ENCODE measurements around the gene HS6ST3.

HS6ST3 gene

GRCh38 chr13:96783511-96783910 is 693.6 kb downstream of the HS6ST3 start:
- Histone ChIP-seq H4K20me1 (ENCODE audit: insufficient read depth, low read length) (no peaks in the 10 kb centered on the region), H3K27me3 (ENCODE audit: low read depth, low read length) (no peaks in the 10 kb centered on the region), H3K27ac (ENCODE audit: low read length) (no peak overlapping the region), H3K4me2 (ENCODE audit: low read length) (no peak overlapping the region), H3K79me2 (ENCODE audit: low read length) (no peaks in the 10 kb centered on the region), H2AFZ (ENCODE audit: low read depth, low read length) (no peak overlapping the region), H3K4me1 (ENCODE audit: low read length) (no peaks in the 10 kb centered on the region), H3K9me3 (ENCODE audit: insufficient read depth, low read length) (no peaks in the 10 kb centered on the region), H3K4me3 (ENCODE audit: low read length) (no peak overlapping the region), H3K36me3 (replicated peaks; ENCODE audit: low read depth, low read length) (no peaks in the 10 kb centered on the region), H3K9ac (ENCODE audit: low read length) (no peak overlapping the region)
- TF ChIP-seq CTCF (IDR thresholded peaks at IDR 0.05; ENCODE audit: low read depth, low read length): no peak
- no peak for TF ChIP-seq EZH2phosphoT487 (IDR thresholded peaks at IDR 0.05; ENCODE audit: low read depth)

DNA sequence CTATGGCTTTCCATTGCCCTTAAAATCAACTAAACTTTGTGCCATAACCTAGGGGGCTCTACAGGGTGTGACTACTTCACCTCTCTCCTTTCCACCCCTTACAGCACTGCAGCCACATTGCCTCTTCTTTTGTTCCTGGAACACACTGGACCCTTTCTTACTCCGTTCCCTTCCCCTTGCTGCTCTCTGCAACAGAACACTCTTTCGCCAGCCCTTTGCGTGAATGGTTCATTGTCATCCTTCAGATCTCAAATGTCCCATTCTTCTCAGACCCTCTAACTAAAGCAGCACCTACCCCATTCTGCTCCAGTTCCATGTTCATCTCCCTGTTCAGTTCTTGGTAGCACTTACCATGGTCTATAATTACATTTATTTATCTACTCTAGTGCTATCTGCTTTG is 696.1 kb downstream of the HS6ST3 start:
- no peaks in the 10 kb centered on the region for H3K27me3 ChIP-seq (ENCODE audit: low read depth, low read length)

GRCh38 chr13:96792188-96792587 is 702.3 kb downstream of the HS6ST3 start:
- Histone ChIP-seq H3K9me3 (ENCODE audit: insufficient read depth, low read length) (no peaks in the 10 kb centered on the region), H3K79me2 (ENCODE audit: low read length) (no peaks in the 10 kb centered on the region), H3K9ac (ENCODE audit: low read length) (no peak overlapping the region), H4K20me1 (ENCODE audit: insufficient read depth, low read length) (no peaks in the 10 kb centered on the region), H3K4me1 (ENCODE audit: low read length) (no peaks in the 10 kb centered on the region), H3K36me3 (replicated peaks; ENCODE audit: low read depth, low read length) (no peaks in the 10 kb centered on the region), H3K27me3 (ENCODE audit: low read depth, low read length) (no peaks in the 10 kb centered on the region), H3K4me2 (ENCODE audit: low read length) (no peak overlapping the region), H3K27ac (ENCODE audit: low read length) (no peak overlapping the region), H2AFZ (ENCODE audit: low read depth, low read length) (no peak overlapping the region), H3K4me3 (ENCODE audit: low read length) (no peak overlapping the region)
- TF ChIP-seq CTCF (IDR thresholded peaks at IDR 0.05; ENCODE audit: low read depth, low read length) (no peak), EZH2phosphoT487 (IDR thresholded peaks at IDR 0.05; ENCODE audit: low read depth) (no peak)

More for the DNA sequence above, 696.1 kb downstream of the HS6ST3 start:
- Histone ChIP-seq H3K4me3 (ENCODE audit: low read length) (no peak overlapping the region), H3K36me3 (replicated peaks; ENCODE audit: low read depth, low read length) (no peaks in the 10 kb centered on the region), H2AFZ (ENCODE audit: low read depth, low read length) (no peak overlapping the region), H3K4me1 (ENCODE audit: low read length) (no peaks in the 10 kb centered on the region), H3K79me2 (ENCODE audit: low read length) (no peaks in the 10 kb centered on the region), H3K4me2 (ENCODE audit: low read length) (no peak overlapping the region), H3K27ac (ENCODE audit: low read length) (no peak overlapping the region), H3K9ac (ENCODE audit: low read length) (no peak overlapping the region), H4K20me1 (ENCODE audit: insufficient read depth, low read length) (no peaks in the 10 kb centered on the region), H3K9me3 (ENCODE audit: insufficient read depth, low read length) (no peaks in the 10 kb centered on the region)
- no peak for TF ChIP-seq EZH2phosphoT487 (IDR thresholded peaks at IDR 0.05; ENCODE audit: low read depth)
- no peak for TF ChIP-seq CTCF (IDR thresholded peaks at IDR 0.05; ENCODE audit: low read depth, low read length)

DNA sequence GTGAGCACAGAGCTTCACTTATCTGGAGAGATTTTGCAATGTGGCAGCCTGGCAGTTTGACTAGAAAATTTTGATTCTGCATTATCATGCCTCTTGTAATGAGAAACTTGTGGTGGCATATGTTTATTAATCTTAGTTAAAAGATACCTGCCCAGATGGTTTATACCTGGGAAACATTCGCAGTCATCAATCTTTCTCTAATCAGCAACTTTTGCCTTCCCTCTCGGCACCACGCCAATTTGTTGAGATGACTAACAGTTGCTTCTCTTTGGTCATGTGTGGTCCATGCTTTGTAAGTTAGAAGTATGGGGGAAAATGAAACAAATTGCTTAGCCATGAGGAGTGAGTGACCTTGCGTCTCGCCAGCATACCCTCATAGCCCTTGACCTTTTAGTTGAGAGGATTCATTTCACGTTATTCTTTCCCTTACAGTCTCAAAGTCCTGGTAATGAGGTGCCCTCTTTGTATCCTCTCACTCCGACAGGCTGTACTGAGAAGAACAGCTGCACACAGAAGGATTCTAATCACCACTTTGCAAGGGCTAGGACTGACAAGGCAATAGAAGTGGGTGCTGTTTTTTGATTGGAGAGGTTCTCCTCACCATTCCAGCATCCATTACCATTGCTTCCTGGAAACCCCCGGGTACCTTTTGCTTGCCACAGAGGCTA is 703.0 kb downstream of the HS6ST3 start:
- H3K27me3 ChIP-seq (ENCODE audit: low read depth, low read length): no peaks in the 10 kb centered on the region
- no peaks in the 10 kb centered on the region for H3K4me1 ChIP-seq (ENCODE audit: low read length)
- H3K27ac ChIP-seq (ENCODE audit: low read length): no peak overlapping the region
- no peaks in the 10 kb centered on the region for H4K20me1 ChIP-seq (ENCODE audit: insufficient read depth, low read length)
- no peaks in the 10 kb centered on the region for H3K79me2 ChIP-seq (ENCODE audit: low read length)
- no peak overlapping the region for H2AFZ ChIP-seq (ENCODE audit: low read depth, low read length)
- no peak for TF ChIP-seq EZH2phosphoT487 (IDR thresholded peaks at IDR 0.05; ENCODE audit: low read depth)
- no peak for TF ChIP-seq CTCF (IDR thresholded peaks at IDR 0.05; ENCODE audit: low read depth, low read length)
- H3K4me3 ChIP-seq (ENCODE audit: low read length): no peak overlapping the region
- no peak overlapping the region for H3K4me2 ChIP-seq (ENCODE audit: low read length)
- H3K36me3 ChIP-seq (replicated peaks; ENCODE audit: low read depth, low read length): no peaks in the 10 kb centered on the region
- H3K9me3 ChIP-seq (ENCODE audit: insufficient read depth, low read length): no peaks in the 10 kb centered on the region
- no peak overlapping the region for H3K9ac ChIP-seq (ENCODE audit: low read length)

All from OCI-LY3 (cell line).